ENCODE data around the gene E2F3. TPM values are rescaled to one million over a fixed set of nuclear protein-coding genes. Genes with fewer than 3 reads are reported as not detected.
A peak's percentile ranks its signal among the peaks of the same experiment; 100 is the strongest.

E2F3 gene
- total RNA-seq, 6 donors from 2014 or later: 4.0 to 10.8 (median 6.5) TPM

GRCh38 chr6:20403766-20404640, 2.3 kb downstream of the E2F3 start:
- peaks cover 0 to 39% (median 7%) of the 10 kb centered on the region in 4 donors for H3K4me1 ChIP-seq
- no peaks in the 10 kb centered on the region for H3K27me3 ChIP-seq
- no peaks in the 10 kb centered on the region for H3K9me3 ChIP-seq
- TF ChIP-seq, protein P1, sequence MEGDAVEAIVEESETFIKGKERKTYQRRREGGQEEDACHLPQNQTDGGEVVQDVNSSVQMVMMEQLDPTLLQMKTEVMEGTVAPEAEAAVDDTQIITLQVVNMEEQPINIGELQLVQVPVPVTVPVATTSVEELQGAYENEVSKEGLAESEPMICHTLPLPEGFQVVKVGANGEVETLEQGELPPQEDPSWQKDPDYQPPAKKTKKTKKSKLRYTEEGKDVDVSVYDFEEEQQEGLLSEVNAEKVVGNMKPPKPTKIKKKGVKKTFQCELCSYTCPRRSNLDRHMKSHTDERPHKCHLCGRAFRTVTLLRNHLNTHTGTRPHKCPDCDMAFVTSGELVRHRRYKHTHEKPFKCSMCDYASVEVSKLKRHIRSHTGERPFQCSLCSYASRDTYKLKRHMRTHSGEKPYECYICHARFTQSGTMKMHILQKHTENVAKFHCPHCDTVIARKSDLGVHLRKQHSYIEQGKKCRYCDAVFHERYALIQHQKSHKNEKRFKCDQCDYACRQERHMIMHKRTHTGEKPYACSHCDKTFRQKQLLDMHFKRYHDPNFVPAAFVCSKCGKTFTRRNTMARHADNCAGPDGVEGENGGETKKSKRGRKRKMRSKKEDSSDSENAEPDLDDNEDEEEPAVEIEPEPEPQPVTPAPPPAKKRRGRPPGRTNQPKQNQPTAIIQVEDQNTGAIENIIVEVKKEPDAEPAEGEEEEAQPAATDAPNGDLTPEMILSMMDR (IDR thresholded peaks at IDR 0.05): no peak
- no peak for TF ChIP-seq POLR2AphosphoS5 (IDR thresholded peaks at IDR 0.05)
- WGBS, 2 donors: 1% methylated on average over 26 to 32 of the region's 38 CpGs
- no peaks in the 10 kb centered on the region for H3K36me3 ChIP-seq
- DNase-seq (no peak), ATAC-seq (ENCODE audit: low FRiP score in 2 of 2) (peak in 1 of 2 donors; percentile 0)
- H3K4me3 ChIP-seq: peak overlapping the region; percentile 37 to 88 (median 75)
- H3K27ac ChIP-seq: peak overlapping the region; percentile 86 to 96 (median 93)

- H3K27me3 ChIP-seq: no peaks in the 10 kb centered on the region
- no peaks in the 10 kb centered on the region for H3K36me3 ChIP-seq
- peak overlapping the region in 3 of 4 donors; percentile 67 to 88 (median 83) for H3K4me3 ChIP-seq
- peaks cover 0 to 39% (median 7%) of the 10 kb centered on the region in 4 donors for H3K4me1 ChIP-seq
- 4 to 6% methylated on average over 6 of the region's 6 CpGs for WGBS, 2 donors
- no peaks in the 10 kb centered on the region for H3K9me3 ChIP-seq
- ATAC-seq (ENCODE audit: low FRiP score in 2 of 2): no peak
- peak overlapping the region; percentile 86 to 96 (median 93) for H3K27ac ChIP-seq
- TF ChIP-seq, protein P1 (IDR thresholded peaks at IDR 0.05): peak in 4 of 6 experiments; percentile 13 to 49 (median 30)
- TF ChIP-seq POLR2AphosphoS5 (IDR thresholded peaks at IDR 0.05): no peak
- DNase-seq: peak in 1 of 2 donors; percentile 48
Observed at GRCh38 chr6:20404641-20405032, 3.0 kb downstream of the E2F3 start.

GRCh38 chr6:20408851-20409250, 7.2 kb downstream of the E2F3 start:
- WGBS, 2 donors: 84% methylated on average over 4 of the region's 4 CpGs
- no peak for ATAC-seq (ENCODE audit: low FRiP score in 2 of 2)
- Histone ChIP-seq H3K9me3 (no peaks in the 10 kb centered on the region), H3K27me3 (no peaks in the 10 kb centered on the region), H3K27ac (no peak overlapping the region), H3K4me1 (peaks cover 0 to 20% (median 7%) of the 10 kb centered on the region in 4 donors), H3K36me3 (no peaks in the 10 kb centered on the region), H3K4me3 (no peak overlapping the region)
- no peak for DNase-seq
- TF ChIP-seq, protein P1 (IDR thresholded peaks at IDR 0.05): no peak
- TF ChIP-seq EP300 (IDR thresholded peaks at IDR 0.05) (no peak), POLR2A (IDR thresholded peaks at IDR 0.05) (no peak), POLR2AphosphoS5 (IDR thresholded peaks at IDR 0.05) (no peak)

DNA sequence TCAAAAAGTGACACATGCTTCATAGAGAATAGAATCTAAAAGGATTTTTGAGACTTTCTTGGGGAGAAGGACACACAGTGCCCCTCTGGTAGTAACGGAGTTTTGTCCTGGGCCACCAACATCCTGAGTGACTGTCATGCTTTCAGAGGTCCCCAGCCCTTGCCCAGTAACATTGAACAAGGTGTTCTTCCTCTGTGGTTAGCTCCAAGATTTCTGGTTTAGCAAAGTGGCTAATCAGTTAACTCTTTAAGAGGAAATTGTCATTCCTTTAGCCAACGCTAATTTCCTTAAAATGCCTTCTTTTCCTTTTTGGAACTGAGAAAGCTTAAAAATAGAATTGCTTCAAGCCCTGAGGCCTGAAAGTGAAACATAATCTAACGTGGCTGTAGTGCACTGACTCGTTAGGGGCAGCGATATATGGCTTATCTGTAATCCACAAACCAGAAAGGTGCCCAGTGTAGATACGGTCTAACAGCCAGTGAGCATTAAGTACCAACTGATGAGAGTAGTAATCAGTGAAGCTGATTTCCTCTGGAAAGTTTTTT, 7.8 kb downstream of the E2F3 start:
- no peaks in the 10 kb centered on the region for H3K27me3 ChIP-seq
- ATAC-seq (ENCODE audit: low FRiP score in 2 of 2) (no peak), DNase-seq (no peak)
- peak overlapping the region in 1 of 4 donors; percentile 22 for H3K27ac ChIP-seq
- WGBS, 2 donors: 47 to 58% methylated on average over 6 of the region's 6 CpGs
- H3K9me3 ChIP-seq: no peaks in the 10 kb centered on the region
- no peak for TF ChIP-seq POLR2AphosphoS5 (IDR thresholded peaks at IDR 0.05)
- H3K36me3 ChIP-seq: no peaks in the 10 kb centered on the region
- H3K4me3 ChIP-seq: no peak overlapping the region
- peaks cover 0 to 14% (median 3%) of the 10 kb centered on the region in 4 donors for H3K4me1 ChIP-seq

DNA sequence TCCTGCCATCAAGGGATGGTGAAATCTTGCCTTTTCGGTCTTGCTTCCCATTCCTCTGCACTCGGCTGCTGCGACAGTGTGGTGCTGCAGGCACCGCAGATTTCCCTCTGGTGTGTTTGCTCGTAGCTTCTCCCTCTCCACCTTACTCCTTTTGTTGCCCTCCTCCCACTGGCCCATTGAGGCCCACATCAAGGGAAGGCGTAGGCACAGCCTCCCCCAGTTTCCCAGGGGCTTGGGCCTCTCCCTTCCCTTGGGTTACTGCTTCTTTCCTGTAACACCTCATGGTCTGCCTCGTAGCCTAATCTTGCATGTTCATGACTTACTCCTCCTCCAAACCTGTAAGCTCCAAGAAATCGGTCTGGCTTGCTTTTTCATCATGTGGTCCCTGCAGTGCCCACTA, 9.9 kb downstream of the E2F3 start:
- H3K27me3 ChIP-seq: no peaks in the 10 kb centered on the region
- no peaks in the 10 kb centered on the region for H3K9me3 ChIP-seq
- ATAC-seq (ENCODE audit: low FRiP score in 2 of 2) (no peak), DNase-seq (no peak)
- no peaks in the 10 kb centered on the region for H3K36me3 ChIP-seq
- peak overlapping the region in 1 of 4 donors; percentile 7 for H3K27ac ChIP-seq
- peaks cover 0 to 6% (median 3%) of the 10 kb centered on the region in 4 donors for H3K4me1 ChIP-seq
- no peak overlapping the region for H3K4me3 ChIP-seq
- no peak for TF ChIP-seq POLR2AphosphoS5 (IDR thresholded peaks at IDR 0.05)
- TF ChIP-seq EP300 (IDR thresholded peaks at IDR 0.05): no peak
- no peak for TF ChIP-seq POLR2A (IDR thresholded peaks at IDR 0.05)
- TF ChIP-seq, protein P1 (IDR thresholded peaks at IDR 0.05): no peak
- WGBS, 2 donors: 69 to 81% methylated on average over 8 of the region's 8 CpGs

Measured in upper lobe of left lung (tissue), 6 donors.